ENCODE results near the gene STMN1. TPM values are rescaled to one million over a fixed set of nuclear protein-coding genes. Genes with fewer than 3 reads are reported as not detected.

STMN1 gene
- total RNA-seq, 1 donor from 2014 or later: 86.0 TPM

GRCh38 chr1:25871086-25871703 lies 35.0 kb downstream of the STMN1 start:
- no peak for DNase-seq

DNA sequence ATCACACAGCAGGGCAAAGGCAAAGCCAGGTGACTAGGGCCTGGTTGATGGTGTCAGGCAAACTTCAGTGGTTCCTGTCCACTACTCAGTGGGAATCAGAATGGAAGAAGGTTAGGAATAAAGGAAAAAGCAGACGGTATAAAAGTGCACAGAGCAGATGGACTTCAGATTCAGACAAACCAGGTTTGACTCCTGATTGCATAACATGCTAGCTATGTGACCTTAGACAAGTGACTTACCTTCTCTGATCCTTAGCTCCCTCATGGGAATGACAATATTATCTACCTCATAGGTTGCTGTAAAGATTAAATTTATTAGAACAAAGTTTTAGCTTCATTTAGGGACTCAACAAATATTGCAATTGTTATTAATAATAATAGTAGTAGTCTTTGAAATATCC lies 35.6 kb downstream of the STMN1 start:
- DNase-seq: no peak

DNA sequence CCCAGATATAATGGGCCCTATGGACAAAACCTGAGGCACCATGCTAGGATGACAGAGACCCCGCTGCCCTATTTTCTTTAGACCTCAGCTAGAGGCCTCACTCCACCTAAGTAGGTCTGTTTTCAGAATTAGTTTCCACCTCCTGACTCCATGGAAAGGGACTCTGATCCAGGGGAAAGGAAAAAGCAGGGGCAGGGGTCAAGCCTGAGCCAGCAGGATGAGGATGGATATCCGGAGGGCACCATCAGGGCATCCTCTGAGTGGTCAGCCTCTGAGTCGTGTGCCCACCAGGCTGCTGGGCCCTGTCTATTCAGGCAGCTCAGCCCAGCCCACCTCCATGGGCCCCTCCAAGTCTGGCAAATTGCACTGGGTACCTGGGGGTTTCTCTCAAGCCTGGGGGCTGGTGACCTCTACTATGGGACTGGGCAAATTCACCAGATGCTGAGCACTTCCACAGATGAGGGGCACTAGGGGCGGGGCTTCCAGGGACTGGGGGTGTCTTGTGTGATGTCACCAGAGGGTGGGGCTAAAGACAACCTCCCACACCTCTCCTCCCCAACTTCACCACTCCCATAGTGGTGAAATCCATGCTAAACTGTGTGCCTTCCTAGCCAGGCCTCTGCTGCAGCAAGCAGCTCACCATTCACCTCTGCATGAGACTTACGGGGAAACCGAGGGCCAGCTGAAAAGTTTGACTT lies 36.2 kb downstream of the STMN1 start:
- no peak for DNase-seq

DNA sequence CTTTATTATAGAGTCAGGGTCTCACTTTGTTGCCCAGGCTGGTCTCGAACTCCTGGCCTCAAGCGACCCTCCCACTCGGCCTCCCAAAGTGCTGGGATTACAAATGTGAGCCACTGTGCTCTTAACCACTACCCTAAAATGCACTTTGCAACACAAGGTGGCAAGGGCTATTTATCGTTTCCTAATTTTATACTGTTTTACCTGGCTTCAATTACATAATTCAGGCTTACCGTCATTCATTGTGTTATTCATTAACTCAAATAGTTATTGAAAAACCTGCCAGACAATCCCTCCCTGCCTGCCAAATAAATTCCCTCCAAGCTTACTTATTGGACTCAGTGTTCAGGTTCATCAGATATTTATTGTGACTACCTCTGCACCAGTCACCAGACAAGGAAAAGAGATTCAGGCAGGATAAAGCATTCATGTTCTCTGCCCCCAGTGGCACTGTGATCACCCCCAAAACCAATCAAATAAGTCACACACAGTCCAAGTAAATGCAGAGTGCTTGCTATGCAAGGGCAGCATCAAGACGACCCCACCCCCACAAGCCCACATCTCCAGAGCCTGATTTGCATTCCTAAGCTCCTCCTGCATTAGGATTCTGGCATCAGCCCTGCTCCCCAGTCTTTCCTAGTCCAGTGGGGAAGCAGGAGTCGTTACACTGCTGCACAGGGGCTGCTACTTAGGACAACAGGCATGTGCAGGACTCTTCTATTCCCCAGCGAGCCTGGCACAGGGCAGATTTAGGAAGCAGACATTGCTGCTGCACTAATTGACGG lies 38.8 kb downstream of the STMN1 start:
- DNase-seq: no peak

DNA sequence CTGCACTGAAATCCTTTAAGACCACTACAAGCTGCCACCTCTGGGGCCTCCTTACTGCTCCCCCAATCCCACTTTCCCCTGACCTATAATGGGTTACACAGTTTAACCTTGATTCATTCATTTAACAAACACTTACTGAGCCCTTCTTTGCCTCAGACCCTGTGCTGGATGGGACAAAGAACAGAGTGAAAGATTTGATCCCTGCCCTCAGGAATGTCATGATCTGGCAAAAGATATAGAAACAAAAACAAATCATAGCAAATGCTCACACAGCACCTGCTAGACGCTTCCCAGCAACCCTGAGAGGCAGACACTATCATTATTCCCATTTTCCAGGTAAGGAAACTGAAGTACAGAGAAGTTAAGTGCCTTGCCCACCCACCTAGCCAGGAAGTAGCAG lies 39.9 kb downstream of the STMN1 start:
- no peak for DNase-seq

DNA sequence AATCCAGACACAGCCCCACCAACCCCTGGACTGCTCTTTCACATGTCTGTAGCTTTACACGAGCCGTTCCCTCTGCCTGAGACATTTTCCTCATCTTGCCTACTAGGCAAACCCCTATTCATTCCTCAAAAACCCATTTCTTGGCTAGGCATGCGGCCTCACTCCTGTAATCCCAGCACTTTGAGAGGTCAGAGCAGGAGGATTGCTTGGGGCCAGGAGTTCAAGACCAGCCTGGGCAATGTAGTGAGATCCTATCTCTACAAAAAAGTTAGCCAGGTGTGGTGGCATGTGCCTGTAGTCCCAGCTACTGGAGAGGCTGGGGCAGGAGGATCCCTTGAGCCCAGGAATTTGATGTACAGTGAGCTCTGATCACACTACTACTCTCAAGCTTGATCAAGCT lies 41.8 kb downstream of the STMN1 start:
- no peak for DNase-seq

DNA sequence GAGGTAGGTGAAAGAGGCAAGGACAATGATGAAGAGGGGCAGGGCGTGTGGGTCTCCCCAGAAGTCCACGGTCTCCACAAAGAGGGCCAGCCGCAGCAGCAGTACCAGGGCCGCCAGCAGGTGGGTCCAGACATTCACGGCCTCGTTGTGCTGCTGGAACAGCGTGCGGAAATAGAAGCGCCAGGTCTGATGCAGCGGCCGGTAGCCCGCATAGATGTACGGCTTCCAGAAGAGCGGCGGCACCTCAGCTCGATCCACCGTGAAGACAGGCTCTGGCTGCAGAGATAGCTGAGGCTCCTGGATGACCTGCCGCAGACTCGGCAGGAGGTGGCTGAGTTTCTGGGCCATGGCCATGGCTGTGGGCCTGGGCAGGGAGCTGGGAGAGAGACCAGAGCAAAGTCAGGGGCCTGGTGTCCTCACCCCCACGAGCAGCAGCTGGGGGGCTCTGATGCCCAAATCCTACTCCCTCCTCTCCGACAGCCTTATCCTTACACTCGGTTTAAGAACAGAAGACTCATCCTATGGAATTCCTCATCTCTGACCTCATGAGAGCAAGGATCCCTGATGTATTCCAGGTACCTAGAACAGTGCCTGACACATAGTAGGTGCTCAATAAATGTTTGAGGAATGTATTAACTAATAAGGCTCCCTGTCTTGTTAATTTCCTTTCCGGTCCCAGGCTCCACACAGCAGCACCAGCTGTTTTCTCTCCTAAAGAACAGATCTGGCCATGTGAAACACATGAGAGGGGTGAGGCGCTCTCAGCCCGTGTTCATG lies 42.5 kb downstream of the STMN1 start:
- DNase-seq: no peak

GRCh38 chr1:25862785-25863485 lies 43.3 kb downstream of the STMN1 start:
- DNase-seq: no peak

DNA sequence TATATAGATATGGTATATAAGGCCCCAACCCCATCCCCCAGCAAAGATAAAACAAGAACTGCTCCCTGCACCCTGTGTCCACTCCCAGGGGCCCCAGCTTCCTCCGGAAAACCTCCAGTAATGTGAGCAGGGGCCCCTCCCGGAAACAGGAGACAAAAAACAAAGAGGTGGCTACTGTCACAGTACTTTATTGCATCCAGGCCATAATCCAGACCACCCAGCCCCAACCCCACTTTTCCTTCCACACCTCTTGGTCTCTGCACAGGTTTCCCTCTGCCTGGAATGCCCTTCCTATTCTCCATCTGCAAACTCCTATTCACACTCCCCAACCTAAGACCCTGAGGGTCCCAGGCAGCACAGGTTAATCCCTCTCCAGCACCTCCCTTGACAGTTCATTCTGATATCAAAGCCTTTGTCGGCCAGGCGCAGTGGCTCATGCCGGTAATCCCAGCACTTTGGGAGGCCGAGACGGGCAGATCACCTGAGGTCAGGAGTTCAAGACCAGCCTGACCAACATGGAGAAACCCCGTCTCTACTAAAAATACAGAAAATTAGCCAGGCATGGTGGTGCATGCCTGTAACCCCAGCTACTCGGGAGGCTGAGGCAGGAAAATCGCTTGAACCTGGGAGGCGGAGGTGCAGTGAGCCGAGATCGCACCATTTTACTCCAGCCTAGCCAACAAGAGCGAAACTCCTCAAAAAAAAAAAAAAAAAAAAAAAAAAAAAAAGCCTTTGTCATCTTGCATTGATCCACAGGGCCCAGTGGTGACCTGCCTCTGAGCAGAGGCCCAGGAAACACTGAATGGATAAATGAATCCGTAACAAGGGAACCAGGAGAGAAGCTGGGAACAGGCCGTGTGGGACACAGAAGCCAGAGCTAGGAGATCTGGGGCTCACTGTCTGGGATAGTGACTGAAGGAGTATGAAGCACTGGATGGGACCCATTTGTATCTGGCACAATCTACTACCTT lies 44.6 kb downstream of the STMN1 start:
- DNase-seq: peak; percentile 10

DNA sequence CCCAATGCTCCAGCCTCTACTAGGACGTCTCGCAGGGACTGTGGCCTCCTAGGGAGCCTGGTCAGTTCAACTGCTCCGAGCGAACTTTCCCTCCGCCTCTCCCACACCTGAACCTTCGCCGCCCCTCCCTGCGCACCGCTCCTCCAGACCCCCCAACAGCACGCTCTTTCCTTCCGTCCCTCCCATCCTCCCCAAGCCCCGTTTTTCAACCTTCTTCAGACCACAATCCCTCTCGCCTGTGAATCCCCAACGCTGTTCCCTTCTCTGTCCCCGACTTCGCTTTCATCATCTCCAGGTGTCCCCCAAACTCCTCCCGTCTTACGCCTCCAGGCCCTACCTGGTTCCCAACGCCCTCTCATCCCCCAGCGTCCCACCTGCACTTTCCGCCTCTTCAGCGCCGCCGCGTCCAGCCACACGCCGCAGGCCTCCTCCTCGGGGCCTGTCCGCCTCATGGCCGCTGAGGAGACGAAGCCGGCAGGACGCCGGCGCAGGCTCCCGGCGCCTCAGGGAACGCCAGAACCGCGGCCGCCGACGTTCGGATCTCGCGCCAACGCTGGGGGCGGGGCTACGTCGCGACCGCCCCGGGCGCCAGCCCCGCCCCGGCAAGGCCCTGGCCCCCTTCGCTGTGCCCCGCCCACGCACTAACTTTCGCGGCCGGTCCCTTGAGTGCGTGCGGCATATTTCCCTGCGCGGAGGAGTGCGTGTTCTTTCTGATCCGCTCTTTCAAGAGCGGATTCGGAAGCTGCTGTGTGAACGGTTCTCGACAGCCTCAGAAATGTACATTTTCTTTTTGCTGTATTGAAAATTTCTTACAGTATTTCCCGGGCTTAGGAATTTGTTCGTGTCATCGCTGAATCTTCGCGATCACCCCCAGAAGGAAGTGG lies 47.1 kb downstream of the STMN1 start, which contains the start of gene AUNIP:
TSS of gene AUNIP (minus strand) at position 552 of the 884 bp plus-strand sequence. CDS start at position 452, 100 bp downstream.
- DNase-seq: peak; percentile 92

DNA sequence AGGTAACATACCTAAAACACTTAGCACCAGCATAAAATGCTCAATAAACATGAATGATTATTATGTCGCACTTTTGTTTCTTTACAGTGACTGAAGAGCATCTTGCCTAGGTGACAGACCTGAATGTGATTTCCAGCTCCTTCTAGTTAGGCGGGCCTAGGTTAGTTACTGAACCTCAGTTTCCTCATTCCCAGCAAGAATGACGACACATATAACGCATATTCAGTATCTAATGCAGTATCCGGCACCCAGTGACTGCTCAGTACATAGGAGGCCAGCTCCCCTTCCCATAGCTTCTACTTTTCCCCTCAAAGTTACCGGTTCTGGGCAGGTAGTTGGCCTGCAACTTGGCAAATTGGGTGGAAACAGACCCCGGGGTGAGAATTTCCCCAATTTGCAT lies 47.7 kb downstream of the STMN1 start:
- DNase-seq: no peak

DNA sequence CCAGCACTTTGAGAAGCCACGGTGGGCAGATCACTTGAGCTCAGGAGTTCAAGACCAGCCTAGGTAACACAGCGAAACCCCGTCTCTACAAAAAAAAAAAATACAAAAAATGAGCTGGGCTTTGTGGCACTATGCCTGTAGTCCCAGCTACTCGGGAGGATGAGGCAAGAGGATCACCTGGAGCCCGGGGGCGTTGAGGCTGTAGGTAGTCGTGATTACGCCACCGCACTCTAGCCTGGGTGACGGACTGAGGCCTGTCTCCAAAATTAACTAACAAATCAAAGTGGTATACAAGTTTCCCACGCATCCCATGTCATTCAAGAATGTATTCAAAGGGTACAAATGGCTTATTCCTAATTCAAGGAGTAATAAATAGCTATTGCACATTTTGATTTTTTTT lies 49.4 kb downstream of the STMN1 start:
- DNase-seq: no peak

- DNase-seq: no peak
Observed at GRCh38 chr1:25854554-25854953, 51.7 kb downstream of the STMN1 start.

Small RNA genes within 50 kb of the gene (small RNA-seq; reads per million reads assigned to genes)
- gene AL033528.1 (ENCODE audit: low replicate concordance) (not detected), gene RF00019 (ENCODE audit: low replicate concordance) (not detected), gene SNRPFP2 (ENCODE audit: low replicate concordance) (not detected)

Other genes starting within 250 kb of the STMN1 start
- gene SELENON, start 106.2 kb downstream of the STMN1 start, total RNA-seq: 29.5 TPM
- 51.1 TPM for gene MTFR1L, start 86.5 kb downstream of the STMN1 start, total RNA-seq
- gene AUNIP, start 47.0 kb downstream of the STMN1 start, total RNA-seq: 0.41 TPM
- 6.5 TPM for gene PAQR7, start 30.7 kb downstream of the STMN1 start, total RNA-seq
- 20.2 TPM for gene PAFAH2, start 91.6 kb upstream of the STMN1 start, total RNA-seq
- 5.4 TPM for gene EXTL1, start 115.4 kb upstream of the STMN1 start, total RNA-seq
- gene SLC30A2, start 139.7 kb upstream of the STMN1 start, total RNA-seq: 1.2 TPM
- gene TRIM63, start 161.2 kb upstream of the STMN1 start, total RNA-seq: 64.5 TPM
- gene PDIK1L, start 205.4 kb upstream of the STMN1 start, total RNA-seq: 11.7 TPM

All from tongue (tissue), 3 donors.